GM12878 (cell line): Measurements from ENCODE around the gene LSM12.

Experiments used
- CREB1 ChIP-seq: IDR thresholded peaks from 2 replicates; pipeline ENCODE4 v1.6.1; 2012; ENCODE audit warnings: low read depth, mild to moderate bottlenecking, inconsistent platforms
- CTCF ChIP-seq, 3 experiments: IDR thresholded peaks in 2 of 3; conservative IDR thresholded peaks in 1 of 3; 2 replicates each; pipeline ENCODE4 v1.5.1; 2011; ENCODE audit warnings: low read depth in 3 of 3, low read length in 3 of 3, mild to moderate bottlenecking in 3 of 3, control low read depth in 2 of 3, moderate library complexity in 2 of 3, inconsistent platforms in 1 of 3, mixed read lengths in 1 of 3; ENCODE audit not compliant: control insufficient read depth in 2 of 3, insufficient read depth in 1 of 3; ENCODE audit errors: extremely low read depth in 1 of 3
- DPF2 ChIP-seq: fragments of 450-650 bp; IDR thresholded peaks from 2 replicates; pipeline ENCODE4 v1.6.1; 2017; ENCODE audit warnings: mild to moderate bottlenecking
- EED ChIP-seq: sonication (generic); IDR thresholded peaks from 2 replicates; pipeline ENCODE4 v1.6.1; 2016; ENCODE audit warnings: antibody characterized with exemption, low read depth
- EZH2 ChIP-seq: IDR thresholded peaks from 2 replicates; pipeline ENCODE4 v1.6.1; 2012; ENCODE audit warnings: low read depth, mild to moderate bottlenecking, control low read depth, inconsistent platforms, low read length, borderline replicate concordance; ENCODE audit not compliant: control insufficient read depth
- FOS ChIP-seq: IDR thresholded peaks from 3 replicates; pipeline ENCODE4 v1.6.1; 2011; ENCODE audit warnings: borderline replicate concordance; ENCODE audit not compliant: insufficient read length; ENCODE audit errors: extremely low read depth
- HDAC2 ChIP-seq: fragments of 200-600 bp; sonication (generic); IDR thresholded peaks from 2 replicates; pipeline ENCODE4 v1.6.1; 2017

DNA sequence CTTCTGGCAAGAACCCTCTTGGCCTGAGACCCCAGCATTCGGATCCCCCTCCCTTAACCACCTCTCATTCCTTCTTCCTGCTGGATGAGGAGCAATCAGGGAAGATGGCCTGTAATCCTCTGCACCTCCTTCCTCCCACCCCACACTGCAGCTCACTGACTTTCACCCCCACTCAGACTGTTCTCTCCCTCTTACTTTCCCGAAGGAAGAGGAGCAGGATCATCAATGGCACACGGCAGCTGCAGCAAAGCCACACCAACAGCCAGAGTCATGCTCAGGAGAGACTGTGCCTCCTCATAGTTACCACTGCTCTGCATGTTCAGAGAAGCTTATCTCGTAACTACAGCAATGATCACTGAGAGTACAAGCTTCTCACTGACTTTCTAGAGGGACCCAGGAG, 41.6 kb downstream of the LSM12 start:
- TF ChIP-seq EZH2 = no peak
- no peak for TF ChIP-seq CTCF (IDR thresholded peaks at IDR 0.05 in 2 of 3, conservative IDR thresholded peaks at IDR 0.05 in 1 of 3; ENCODE audit: control insufficient read depth in 2 of 3, extremely low read depth in 1 of 3, insufficient read depth in 1 of 3, low read depth in 3 of 3, low read length in 3 of 3)
- TF ChIP-seq CREB1 = no peak
- no peak for TF ChIP-seq HDAC2
- TF ChIP-seq EED = no peak
- TF ChIP-seq DPF2 = no peak
- TF ChIP-seq FOS = no peak
